PFSK-1 (cell line): ENCODE data around the gene PAX2.

Experiments
- POLR2AphosphoS5 ChIP-seq: IDR thresholded peaks from 2 replicates; pipeline ENCODE4 v1.6.1; 2012; ENCODE audit warnings: low read depth, mild to moderate bottlenecking, control low read depth, low read length, moderate library complexity
- SIN3A ChIP-seq: IDR thresholded peaks from 2 replicates; pipeline ENCODE4 v1.6.1; 2012; ENCODE audit warnings: mild to moderate bottlenecking, low read length, moderate library complexity, borderline replicate concordance; ENCODE audit not compliant: insufficient read depth
- TF ChIP-seq, protein P1 (sequence below), 2 experiments: IDR thresholded peaks; 2 replicates each; pipeline versions ENCODE4 v1.6.1 to v1.8.0; 2011 to 2012; ENCODE audit warnings: low read depth in 2 of 2, low read length in 2 of 2, control low read depth in 1 of 2, inconsistent platforms in 1 of 2, mild to moderate bottlenecking in 1 of 2, moderate library complexity in 1 of 2; ENCODE audit not compliant: insufficient read depth in 1 of 2

DNA sequence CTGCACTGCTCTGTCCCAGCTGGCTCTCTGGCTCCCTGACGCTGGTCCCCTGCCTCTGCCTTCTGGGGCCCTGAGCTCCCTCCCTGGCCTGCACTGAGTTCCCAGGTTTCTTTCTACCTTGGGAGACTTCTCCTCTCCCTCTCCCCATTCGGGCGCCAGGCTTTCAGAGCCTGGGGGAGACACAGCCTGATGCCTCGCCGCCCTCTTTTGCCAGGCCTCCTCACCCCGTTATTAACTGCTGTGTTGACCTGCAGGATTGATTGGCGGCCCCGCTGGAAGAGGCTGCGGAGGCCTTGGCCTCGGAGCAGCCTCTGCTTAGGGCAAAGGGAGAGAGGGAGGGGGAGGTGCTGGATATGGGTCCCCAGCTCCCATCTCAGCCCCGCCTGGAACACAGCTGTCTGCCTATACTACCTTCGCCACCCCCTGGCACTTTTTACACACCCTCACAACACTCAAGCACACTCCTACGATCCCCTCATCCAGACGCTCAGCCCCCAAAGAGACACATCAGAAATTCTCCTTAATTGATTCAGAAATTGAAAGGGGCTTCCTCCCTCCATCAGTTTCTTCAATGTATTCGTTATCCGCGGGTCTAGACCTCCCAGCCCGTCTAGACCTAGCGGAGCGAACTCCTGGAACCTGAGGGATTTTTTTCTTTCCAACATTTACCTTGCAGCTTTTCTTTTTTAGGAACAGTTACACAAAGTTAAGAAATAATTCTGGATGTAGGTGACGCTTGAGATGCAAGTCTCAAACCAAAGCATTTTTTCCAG is 7.1 kb upstream of the PAX2 start:
- TF ChIP-seq SIN3A (no peak), POLR2AphosphoS5 (no peak)
- TF ChIP-seq, protein P1, sequence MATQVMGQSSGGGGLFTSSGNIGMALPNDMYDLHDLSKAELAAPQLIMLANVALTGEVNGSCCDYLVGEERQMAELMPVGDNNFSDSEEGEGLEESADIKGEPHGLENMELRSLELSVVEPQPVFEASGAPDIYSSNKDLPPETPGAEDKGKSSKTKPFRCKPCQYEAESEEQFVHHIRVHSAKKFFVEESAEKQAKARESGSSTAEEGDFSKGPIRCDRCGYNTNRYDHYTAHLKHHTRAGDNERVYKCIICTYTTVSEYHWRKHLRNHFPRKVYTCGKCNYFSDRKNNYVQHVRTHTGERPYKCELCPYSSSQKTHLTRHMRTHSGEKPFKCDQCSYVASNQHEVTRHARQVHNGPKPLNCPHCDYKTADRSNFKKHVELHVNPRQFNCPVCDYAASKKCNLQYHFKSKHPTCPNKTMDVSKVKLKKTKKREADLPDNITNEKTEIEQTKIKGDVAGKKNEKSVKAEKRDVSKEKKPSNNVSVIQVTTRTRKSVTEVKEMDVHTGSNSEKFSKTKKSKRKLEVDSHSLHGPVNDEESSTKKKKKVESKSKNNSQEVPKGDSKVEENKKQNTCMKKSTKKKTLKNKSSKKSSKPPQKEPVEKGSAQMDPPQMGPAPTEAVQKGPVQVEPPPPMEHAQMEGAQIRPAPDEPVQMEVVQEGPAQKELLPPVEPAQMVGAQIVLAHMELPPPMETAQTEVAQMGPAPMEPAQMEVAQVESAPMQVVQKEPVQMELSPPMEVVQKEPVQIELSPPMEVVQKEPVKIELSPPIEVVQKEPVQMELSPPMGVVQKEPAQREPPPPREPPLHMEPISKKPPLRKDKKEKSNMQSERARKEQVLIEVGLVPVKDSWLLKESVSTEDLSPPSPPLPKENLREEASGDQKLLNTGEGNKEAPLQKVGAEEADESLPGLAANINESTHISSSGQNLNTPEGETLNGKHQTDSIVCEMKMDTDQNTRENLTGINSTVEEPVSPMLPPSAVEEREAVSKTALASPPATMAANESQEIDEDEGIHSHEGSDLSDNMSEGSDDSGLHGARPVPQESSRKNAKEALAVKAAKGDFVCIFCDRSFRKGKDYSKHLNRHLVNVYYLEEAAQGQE (IDR thresholded peaks at IDR 0.05; ENCODE audit: insufficient read depth in 1 of 2, low read depth in 2 of 2, low read length in 2 of 2): no peak
